Prostate gland (tissue), 2 donors: ENCODE measurements around the gene IL1RAPL1.

Experiments used
- POLR2A ChIP-seq: fragments of 450-650 bp; IDR thresholded peaks from one replicate; pipeline ENCODE4 v1.6.1; 2016; ENCODE audit warnings: antibody characterized with exemption, mild to moderate bottlenecking
- TF ChIP-seq, protein P1 (sequence below), 4 experiments: fragments of 200-600 bp in 2 of 4; fragments of 450-650 bp in 2 of 4; sonication (generic) in 2 of 4; IDR thresholded peaks; 1 replicate in 3 of 4; 2 replicates in 1 of 4; pipeline ENCODE4 v1.5.1; 2016 to 2019; ENCODE audit warnings: antibody characterized with exemption in 4 of 4, mild to moderate bottlenecking in 2 of 4, moderate library complexity in 2 of 4

DNA sequence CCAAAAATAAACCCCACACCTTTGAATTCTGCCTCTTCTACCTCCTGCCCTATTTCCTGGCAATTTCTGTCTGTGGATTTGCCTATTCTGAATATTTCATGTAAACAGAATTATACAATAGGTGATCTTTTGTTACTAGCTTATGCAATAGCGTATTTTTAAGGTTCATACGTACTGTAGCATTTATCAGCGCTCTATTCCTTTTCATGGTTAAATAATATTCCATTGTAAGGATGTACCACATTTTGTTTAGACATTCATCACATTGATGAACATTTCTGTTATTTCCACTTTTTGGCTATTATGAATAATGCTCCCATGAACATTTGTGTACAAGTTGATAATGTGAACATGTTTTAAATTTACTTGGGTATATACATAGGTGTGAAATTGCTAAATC, 847.7 kb downstream of the IL1RAPL1 start:
- TF ChIP-seq, protein P1, sequence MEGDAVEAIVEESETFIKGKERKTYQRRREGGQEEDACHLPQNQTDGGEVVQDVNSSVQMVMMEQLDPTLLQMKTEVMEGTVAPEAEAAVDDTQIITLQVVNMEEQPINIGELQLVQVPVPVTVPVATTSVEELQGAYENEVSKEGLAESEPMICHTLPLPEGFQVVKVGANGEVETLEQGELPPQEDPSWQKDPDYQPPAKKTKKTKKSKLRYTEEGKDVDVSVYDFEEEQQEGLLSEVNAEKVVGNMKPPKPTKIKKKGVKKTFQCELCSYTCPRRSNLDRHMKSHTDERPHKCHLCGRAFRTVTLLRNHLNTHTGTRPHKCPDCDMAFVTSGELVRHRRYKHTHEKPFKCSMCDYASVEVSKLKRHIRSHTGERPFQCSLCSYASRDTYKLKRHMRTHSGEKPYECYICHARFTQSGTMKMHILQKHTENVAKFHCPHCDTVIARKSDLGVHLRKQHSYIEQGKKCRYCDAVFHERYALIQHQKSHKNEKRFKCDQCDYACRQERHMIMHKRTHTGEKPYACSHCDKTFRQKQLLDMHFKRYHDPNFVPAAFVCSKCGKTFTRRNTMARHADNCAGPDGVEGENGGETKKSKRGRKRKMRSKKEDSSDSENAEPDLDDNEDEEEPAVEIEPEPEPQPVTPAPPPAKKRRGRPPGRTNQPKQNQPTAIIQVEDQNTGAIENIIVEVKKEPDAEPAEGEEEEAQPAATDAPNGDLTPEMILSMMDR (IDR thresholded peaks at IDR 0.05) = no peak
- no peak for TF ChIP-seq POLR2A
